Subcutaneous adipose tissue (tissue), 4 donors: ENCODE data around the gene PPP4R4. TPM values are rescaled to one million over a fixed set of nuclear protein-coding genes. Genes with fewer than 3 reads are reported as not detected.

Source experiments
- total RNA-seq, 4 donors: library from RNA; depleted of rRNA; stranded (reverse); fragments of >200 nt; gene quantifications; one replicate each; pipeline ENCODE4 v1.1.0, GENCODE V29; 2016
- TF ChIP-seq, protein P1 (sequence below): fragments of 450-650 bp; IDR thresholded peaks from one replicate; pipeline ENCODE4 v1.5.1; 2016; ENCODE audit warnings: low read depth, mild to moderate bottlenecking, control low read depth, antibody characterized with exemption, moderate library complexity

The PPP4R4 gene
- total RNA-seq, 4 donors from 2014 or later, result 0.33 to 3.4 (median 0.85) TPM

DNA sequence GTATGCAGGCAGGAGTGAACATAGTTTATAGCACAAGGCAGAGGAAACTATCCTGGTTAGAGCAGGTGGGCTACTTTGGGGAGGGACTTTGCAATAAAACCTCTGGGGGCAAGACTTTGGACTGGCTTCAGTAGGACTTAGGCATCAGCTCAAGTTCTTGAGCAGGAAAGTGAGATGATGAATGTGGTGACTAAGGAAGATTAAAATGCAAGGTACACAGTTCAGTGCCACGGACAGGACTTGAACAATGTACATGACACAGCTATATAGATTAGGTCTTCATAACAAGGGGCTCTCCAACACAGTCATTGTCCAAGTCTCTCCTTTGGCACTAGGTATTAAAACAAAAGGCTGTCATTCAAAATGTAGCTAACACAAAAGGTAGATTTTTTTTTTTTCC lies 21.4 kb upstream of the PPP4R4 start:
- TF ChIP-seq, protein P1, sequence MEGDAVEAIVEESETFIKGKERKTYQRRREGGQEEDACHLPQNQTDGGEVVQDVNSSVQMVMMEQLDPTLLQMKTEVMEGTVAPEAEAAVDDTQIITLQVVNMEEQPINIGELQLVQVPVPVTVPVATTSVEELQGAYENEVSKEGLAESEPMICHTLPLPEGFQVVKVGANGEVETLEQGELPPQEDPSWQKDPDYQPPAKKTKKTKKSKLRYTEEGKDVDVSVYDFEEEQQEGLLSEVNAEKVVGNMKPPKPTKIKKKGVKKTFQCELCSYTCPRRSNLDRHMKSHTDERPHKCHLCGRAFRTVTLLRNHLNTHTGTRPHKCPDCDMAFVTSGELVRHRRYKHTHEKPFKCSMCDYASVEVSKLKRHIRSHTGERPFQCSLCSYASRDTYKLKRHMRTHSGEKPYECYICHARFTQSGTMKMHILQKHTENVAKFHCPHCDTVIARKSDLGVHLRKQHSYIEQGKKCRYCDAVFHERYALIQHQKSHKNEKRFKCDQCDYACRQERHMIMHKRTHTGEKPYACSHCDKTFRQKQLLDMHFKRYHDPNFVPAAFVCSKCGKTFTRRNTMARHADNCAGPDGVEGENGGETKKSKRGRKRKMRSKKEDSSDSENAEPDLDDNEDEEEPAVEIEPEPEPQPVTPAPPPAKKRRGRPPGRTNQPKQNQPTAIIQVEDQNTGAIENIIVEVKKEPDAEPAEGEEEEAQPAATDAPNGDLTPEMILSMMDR, result no peak

DNA sequence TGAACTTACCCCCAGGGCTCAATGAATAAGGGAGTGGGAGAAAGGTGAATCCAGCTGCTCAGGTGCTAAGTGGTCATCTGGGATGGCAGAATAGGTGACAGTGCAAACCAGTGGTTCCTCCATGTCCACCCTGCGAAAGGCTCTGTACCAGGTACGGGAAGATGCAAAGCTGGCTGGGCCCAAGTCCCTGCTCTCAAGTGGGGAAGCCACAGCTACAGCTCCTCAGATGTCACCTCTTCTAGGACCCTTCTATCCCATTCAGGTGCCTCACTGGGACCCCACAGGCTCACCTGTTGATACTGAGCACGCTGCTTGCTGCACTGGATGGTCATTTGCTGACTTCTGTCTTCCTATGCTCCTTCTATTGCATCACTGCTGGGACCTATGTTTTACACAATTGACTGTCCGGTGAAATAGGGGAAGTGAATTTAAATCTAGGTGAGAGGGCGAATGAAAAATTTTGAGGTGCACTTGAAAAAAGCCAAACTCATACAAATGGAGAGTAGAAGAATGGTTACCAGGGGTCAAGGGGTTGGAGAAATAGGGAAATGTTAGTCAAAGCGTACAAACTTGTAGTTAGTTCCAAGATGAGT lies 20.3 kb upstream of the PPP4R4 start:
- TF ChIP-seq, protein P1, result no peak

DNA sequence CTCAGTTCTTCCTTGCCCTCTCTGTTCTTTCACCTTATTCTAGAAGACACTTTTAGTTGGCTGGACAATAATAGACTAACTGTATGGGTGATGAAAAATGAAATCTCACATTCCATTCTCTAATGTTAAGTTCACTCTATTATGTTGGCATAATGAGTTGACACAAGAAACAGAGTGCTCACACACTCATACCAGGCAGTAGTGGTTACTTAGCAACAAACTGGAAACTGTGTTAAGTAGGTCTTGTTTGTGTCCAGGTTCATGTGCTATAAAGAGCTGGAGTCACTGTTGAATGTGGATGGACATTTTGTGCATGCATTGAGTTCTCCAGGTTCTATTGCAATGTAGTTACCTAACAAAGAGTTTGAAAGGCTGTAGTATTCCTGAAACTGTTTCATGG lies 16.9 kb upstream of the PPP4R4 start:
- TF ChIP-seq, protein P1, result no peak

DNA sequence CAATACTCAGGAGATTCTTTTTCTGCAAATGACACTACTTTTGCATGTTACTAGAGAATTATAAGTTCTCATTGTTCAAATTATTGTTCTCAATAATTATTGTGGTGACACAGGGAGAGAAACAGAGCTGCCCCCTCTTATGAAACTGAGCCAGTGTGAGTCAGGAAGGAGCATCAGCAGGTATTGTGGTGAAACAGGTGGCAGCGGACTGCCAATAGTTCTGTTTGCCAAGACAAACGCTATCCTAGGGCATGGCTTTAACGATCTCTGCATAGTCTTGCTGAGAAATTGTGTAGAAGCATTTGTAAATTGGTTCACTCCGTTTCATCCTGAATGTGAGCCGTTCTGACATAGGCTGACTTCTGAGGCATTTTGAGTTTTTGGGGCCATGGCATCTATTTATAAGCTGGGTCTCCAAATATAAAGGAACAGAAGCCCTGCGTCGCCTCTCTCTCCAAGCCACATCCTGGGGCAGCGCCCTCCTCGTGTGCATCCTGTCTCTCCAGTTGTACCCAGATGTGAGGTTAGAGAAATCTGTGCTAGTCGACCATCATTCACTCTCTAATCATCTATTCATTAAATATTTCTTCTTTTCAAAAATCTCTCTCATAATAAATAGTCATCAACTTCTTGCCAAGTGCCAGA lies 15.8 kb upstream of the PPP4R4 start:
- TF ChIP-seq, protein P1, result no peak

DNA sequence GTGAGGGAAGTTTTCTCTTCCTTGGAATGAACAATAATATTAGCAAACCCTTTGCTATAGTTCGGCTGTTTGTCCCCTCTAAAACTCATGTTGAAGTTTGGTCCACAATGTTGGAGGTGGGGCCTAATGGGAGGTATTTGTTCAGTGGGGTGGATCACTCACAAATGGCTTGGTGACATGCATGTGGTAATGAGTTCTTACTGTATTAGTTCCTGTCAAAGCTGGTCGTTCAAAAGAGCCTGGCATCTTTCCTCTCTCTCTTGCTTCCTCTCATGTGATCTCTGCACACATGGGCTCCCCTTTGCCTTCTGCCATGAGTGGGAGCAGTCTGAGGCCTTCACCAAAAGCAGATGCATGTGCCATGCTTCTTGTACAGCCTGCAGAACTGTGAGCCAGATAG lies 13.1 kb upstream of the PPP4R4 start:
- TF ChIP-seq, protein P1, result no peak

DNA sequence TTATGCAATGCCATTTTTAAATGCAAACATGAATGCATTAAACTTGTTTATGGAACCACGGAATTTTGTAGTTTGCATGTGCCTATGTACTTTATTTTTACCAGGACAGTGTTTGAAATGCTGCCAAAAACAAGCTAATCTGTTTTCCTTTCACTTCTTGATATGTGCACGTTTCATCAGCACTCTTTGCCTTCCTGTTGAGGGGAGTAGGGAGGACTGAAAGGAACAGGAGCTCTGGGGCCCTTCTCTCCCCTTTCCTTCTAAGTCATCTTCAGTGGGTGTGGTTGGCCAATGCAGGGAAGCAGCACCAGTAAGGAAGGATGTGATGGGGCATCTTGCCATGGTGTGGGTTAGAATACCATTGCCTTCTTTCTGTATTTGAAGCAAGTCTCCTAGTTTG lies 12.1 kb upstream of the PPP4R4 start:
- TF ChIP-seq, protein P1, result no peak

DNA sequence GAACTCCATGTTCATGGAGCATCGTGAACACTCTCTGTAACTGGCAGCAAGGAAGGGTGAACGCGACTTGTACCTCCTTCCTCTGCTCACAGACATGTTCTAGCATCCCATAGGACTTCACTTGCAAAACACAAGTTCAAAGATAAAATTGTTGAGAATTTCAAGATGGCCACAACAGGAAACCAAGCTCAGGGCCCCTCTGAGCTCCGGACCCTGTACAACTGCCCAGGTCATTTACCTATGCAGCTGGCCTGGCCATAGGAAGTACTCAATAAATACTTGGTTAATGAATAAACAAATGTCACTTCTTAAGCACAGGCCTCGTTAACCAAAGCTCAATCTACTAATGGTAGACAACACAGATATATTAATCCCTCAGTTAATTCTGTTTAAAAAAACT lies 11.7 kb upstream of the PPP4R4 start:
- TF ChIP-seq, protein P1, result no peak
